GM19035 (cell line): ENCODE measurements around the gene CD53.
A peak's percentile ranks its signal among the peaks of the same experiment; 100 is the strongest.
"Not testable (repeated sequence)": the region's sequence is repeated elsewhere in the genome, so short reads cannot be mapped to it uniquely, and the experiment has no call there.

Experiments used
- ATAC-seq: cut with Tn5 transposase; IDR thresholded peaks from one replicate; pipeline ENCODE4 v1.9.1; 2021; ENCODE audit not compliant: unreplicated experiment

Gene CD53

DNA sequence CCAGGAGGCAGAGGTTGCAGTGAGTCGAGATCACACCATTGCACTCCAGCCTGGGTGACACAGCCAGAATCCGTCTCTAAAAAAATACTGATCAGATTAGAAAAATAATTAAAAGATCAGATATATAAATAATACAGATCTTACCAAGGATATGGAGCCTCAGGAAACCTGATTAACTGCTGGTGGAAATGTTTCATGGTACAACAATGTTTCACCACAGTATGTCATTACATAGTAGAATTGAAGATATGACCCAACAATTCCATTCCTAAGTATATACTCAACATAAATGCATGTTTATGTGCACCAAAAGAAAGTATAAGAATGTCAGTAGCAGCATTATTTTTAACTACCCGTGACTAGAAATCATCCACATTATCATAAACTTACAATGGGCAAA, 41.7 kb downstream of the CD53 start:
- ATAC-seq = no peak

GRCh38 chr1:110915804-110916203, 42.9 kb downstream of the CD53 start:
- no peak for ATAC-seq

DNA sequence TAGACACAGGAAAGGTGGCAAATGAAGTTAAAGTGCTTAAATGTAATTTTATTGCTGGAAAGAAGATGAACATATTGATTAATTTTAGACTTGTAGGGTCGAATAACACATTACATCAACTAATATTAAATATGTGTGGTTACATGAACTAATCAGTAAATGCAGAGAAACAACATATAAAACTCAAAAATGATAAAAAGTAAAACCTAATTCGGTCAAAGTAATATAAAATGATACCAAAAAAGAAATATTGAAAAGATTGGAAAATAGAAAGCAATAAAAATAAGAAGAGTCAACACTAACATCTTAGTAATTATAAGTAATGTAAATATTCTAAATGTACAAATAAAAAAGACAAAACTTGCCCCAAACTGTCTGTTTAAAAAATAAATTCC, 43.3 kb downstream of the CD53 start:
- ATAC-seq = no peak

DNA sequence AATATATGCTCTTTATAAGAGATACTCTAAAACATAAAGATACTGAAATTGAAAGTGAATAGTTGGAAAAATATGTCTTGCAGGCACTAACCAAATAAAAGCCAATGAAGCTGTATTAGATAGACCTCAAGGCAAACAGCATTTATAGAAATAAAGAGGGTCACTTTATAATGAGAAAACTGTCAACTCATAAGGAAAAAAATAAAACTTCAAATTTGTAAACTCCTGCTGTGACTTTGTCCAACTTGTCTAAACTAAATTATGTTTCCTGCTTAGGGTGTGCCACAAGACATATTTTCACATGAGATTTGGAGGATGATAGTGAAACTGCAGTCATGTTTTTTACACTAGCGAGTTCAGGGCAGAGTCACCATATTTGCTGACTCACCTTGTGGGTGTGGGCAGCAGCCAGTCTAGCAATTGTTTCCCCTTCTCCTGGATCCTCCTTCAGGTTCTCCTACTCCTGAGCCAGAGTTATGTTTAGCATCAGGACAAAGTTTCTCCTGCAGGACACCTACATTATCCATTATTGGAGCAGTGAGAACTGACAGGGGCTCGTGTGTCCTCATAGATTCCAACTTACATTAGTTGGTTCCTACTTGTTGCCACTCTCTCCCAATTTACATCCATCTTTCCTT, 43.8 kb downstream of the CD53 start:
- ATAC-seq = peak; percentile 70

DNA sequence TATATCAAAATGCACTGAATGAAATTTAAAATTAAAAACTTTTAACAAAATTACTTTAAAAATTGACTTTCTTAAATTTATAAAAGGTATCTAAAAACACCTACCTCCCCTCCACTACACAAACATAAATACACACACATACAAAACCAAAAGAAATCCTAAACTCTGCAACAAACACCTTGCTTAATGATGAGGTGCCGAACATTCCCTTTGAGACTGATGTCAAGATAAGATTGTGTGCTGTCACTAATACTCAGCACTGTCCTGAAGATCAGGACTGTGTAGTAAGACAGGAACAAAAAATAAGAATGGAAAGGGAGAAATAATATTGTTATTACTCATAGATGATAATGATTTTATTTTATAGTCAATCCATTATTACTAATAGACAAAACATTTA, 45.1 kb downstream of the CD53 start:
- no peak for ATAC-seq

DNA sequence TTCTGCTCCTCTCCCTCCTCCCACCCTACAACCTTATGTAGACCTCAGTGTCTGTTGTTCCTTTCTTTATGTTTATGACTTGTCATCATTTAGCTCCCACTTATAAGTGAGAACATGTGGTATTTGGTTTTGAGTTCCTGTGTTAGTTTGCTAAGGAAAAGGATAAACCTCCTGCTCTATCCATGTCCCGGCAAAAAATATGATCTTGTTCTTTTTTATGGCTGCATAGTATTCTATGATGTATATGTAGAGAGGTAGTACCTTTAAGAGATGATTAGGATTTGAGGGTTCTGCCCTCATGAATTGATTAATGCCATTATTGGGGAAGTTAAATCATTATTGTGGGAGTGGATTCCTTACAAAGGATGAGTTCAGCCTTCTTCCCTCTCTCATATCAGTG, 49.0 kb downstream of the CD53 start:
- no peak for ATAC-seq

- ATAC-seq = no peak
These were observed 54.6 kb downstream of the CD53 start for GRCh38 chr1:110927484-110928075.

GRCh38 chr1:110928191-110928590, 55.2 kb downstream of the CD53 start:
- ATAC-seq = no peak

GRCh38 chr1:110928904-110929303, 56.0 kb downstream of the CD53 start:
- ATAC-seq = no peak

- ATAC-seq = not testable (repeated sequence)
These were observed 58.1 kb downstream of the CD53 start for GRCh38 chr1:110931097-110931496.

GRCh38 chr1:110936567-110936966, 63.6 kb downstream of the CD53 start:
- no peak for ATAC-seq

DNA sequence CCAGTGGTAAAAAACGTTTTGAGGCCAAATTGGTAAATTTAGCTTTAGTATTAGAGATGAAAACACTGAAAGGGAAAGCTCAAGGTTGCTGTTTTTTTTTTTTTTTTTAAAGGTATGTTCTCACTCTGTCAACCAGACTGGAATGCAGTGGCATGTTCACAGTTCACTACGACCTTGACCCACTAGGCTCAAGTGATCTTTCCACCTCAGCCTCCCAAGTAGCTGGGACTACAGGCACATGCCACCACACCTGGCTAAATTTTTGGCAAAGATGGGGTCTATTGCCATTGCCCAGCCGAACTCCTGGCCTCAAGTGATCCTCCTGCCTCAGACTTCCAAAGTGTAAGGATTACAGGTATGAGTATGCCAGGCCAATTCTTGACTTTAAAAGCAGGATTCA, 71.9 kb downstream of the CD53 start:
- ATAC-seq = no peak

DNA sequence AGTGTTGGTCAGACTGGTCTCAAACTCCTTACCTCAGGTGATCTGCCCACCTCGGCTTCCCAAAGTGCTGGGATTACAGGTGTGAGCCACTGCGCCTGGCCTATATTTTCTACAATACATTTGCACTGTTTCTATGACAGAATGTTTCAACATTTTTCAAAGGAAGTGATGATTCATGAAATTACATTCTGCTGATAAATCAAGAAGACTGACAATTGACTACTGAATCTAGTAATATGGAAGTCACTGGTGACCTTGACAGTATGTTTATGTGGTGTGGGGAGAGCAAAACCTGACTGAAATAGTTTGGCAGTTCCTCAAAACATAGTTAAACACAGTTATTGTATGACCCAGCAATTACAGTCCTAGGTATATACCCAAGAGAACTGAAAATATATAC, 72.7 kb downstream of the CD53 start:
- no peak for ATAC-seq

DNA sequence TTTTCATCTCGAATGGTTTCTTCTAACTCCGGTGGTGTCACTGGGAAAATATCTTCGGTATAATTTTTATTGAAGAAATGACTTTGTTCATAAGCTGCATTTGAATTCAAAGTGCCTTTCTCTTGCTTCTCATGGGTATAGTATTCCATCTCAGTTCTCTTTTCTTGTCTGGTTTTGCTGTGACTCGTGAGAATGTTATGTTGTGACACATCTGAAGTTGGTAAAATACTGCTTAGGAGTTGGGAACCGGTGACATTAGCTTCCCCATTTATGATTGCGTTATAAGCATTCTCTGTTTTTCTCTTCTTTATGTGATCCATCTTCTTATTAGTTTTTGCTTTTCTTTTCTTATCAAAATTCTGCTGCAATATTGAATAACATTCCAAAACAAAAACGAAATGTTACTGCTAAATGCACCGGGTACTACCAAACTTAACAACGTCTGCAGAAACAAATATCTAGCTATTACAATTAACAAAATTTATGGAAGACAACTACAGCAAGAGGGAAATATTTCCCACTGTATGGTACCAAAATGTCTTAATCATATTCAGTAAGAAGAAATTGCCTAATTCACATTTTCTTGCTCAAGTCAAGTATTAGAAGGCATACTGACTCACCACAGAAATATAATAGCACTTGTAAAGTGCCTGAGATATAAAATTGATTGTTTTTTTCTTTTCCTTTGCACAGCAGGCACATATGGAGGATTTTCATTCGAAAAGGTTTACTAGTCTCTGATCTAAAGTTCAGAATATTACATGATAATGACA, 75.3 kb downstream of the CD53 start:
- no peak for ATAC-seq
